ENCODE measurements around the gene SFT2D3. TPM values are rescaled to one million over a fixed set of nuclear protein-coding genes. Genes with fewer than 3 reads are reported as not detected.

Gene SFT2D3
- total RNA-seq, 1 donor from 2014 or later: 6.4 TPM

DNA sequence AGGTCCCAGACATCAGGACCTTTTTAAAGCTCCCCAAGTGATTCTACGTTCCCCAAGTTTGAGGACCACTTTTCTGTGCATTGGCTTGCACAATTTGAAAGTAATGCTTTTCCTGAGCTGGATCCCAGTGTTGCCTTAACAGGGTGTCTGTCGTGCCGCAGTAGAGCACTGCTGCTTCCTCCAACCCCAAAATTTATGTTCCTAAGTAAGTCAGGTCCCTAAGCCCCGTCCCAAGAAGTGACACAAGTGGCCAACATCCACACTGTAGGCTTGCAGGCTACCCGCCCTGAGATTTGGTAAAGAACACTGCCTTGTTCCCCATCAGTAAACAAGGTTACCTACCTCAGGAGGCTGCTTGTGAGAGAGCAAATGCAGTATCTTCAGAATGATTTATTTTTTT lies 2.0 kb downstream of the SFT2D3 start:
- peaks cover 19% of the 10 kb centered on the region for H3K4me1 Mint-ChIP-seq (ENCODE audit: low read depth, unreplicated experiment)

DNA sequence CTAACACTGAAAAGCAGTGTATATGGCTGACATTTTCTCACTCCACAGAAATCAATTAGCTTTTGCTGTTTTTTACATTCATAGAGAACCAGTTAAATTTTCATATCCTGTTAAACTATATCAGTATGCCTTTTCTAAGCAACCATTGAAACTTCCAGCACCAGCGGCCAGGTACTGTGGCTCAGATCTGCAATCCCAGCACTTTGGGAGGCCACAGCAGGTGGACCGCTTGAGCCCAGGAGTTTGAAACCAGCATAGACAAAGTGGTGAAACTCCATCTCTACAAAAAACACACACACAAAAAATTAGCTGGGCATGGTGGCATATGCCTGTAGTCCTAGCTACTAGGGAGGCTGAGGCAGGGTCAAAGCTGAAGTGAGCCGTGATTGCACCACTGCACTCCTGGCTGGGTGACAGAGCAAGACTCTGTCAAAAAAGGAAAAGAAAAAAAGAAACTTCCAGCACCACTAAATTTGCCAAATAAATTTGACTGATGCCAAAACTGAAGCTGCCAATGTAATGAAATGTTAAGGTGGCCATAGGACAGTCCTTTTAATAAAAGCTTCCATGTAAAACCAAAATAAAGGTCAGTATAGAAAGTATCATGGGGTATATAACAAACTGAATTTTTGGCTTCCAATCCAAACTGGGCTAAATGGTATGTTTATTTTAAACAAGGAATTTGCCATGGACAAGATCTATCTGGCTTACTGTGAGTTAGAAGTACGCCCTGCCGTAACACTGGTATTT lies 3.5 kb downstream of the SFT2D3 start:
- Mint-ChIP-seq H3K9me3 (ENCODE audit: unreplicated experiment) (peaks cover 17% of the 10 kb centered on the region), H3K4me1 (ENCODE audit: low read depth, unreplicated experiment) (peaks cover 19% of the 10 kb centered on the region), H3K4me3 (ENCODE audit: unreplicated experiment) (no peak overlapping the region), H3K27ac (ENCODE audit: unreplicated experiment) (no peak overlapping the region), H3K36me3 (ENCODE audit: unreplicated experiment) (no peaks in the 10 kb centered on the region), H3K27me3 (ENCODE audit: unreplicated experiment) (peaks cover 4% of the 10 kb centered on the region)
- no peak for DNase-seq
- TF ChIP-seq, protein P1, sequence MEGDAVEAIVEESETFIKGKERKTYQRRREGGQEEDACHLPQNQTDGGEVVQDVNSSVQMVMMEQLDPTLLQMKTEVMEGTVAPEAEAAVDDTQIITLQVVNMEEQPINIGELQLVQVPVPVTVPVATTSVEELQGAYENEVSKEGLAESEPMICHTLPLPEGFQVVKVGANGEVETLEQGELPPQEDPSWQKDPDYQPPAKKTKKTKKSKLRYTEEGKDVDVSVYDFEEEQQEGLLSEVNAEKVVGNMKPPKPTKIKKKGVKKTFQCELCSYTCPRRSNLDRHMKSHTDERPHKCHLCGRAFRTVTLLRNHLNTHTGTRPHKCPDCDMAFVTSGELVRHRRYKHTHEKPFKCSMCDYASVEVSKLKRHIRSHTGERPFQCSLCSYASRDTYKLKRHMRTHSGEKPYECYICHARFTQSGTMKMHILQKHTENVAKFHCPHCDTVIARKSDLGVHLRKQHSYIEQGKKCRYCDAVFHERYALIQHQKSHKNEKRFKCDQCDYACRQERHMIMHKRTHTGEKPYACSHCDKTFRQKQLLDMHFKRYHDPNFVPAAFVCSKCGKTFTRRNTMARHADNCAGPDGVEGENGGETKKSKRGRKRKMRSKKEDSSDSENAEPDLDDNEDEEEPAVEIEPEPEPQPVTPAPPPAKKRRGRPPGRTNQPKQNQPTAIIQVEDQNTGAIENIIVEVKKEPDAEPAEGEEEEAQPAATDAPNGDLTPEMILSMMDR (IDR thresholded peaks at IDR 0.05; ENCODE audit: partially characterized antibody, unreplicated experiment): no peak

More for the DNA sequence above, 2.0 kb downstream of the SFT2D3 start:
- no peaks in the 10 kb centered on the region for H3K36me3 Mint-ChIP-seq (ENCODE audit: unreplicated experiment)
- DNase-seq: no peak
- peak overlapping the region; percentile 52 for H3K4me3 Mint-ChIP-seq (ENCODE audit: unreplicated experiment)
- TF ChIP-seq, protein P1 (IDR thresholded peaks at IDR 0.05; ENCODE audit: partially characterized antibody, unreplicated experiment): no peak
- H3K27me3 Mint-ChIP-seq (ENCODE audit: unreplicated experiment): peaks cover 4% of the 10 kb centered on the region
- peaks cover 18% of the 10 kb centered on the region for H3K9me3 Mint-ChIP-seq (ENCODE audit: unreplicated experiment)
- no peak overlapping the region for H3K27ac Mint-ChIP-seq (ENCODE audit: unreplicated experiment)

DNA sequence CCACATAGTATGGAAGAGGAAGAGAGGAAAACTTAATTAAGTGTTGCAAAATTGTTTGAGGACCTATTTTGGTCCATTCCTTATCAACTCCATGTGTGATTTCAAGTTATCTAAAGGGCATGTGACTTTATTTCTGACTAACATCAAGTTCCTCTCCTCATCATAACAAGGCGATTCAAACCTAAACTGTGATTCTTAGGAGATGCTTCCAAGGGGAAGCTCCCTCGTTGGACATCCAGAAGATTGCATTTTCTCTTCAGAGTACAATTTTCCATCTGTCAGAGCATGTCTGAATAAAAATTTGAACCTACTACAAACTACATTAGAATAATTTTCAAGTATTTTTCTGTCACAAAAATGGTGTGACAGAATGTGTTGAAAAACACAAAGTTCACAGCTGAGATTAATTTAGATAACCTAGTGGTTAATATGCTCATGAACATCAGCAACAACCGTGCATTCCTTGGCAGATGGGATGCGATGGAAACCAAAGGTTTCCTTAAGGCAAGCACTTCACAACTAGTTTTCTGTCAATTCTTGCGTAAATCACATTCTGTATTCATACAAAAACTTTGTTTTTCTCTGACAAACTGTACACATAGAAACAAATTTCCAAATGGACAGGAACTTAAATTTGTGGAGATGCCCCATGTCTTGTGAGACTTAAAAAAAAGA lies 4.2 kb downstream of the SFT2D3 start:
- H3K4me1 Mint-ChIP-seq (ENCODE audit: low read depth, unreplicated experiment): peaks cover 14% of the 10 kb centered on the region
- DNase-seq: no peak
- peaks cover 12% of the 10 kb centered on the region for H3K9me3 Mint-ChIP-seq (ENCODE audit: unreplicated experiment)
- H3K27me3 Mint-ChIP-seq (ENCODE audit: unreplicated experiment): peaks cover 1% of the 10 kb centered on the region
- TF ChIP-seq, protein P1 (IDR thresholded peaks at IDR 0.05; ENCODE audit: partially characterized antibody, unreplicated experiment): no peak
- H3K36me3 Mint-ChIP-seq (ENCODE audit: unreplicated experiment): no peaks in the 10 kb centered on the region
- no peak overlapping the region for H3K27ac Mint-ChIP-seq (ENCODE audit: unreplicated experiment)
- no peak overlapping the region for H3K4me3 Mint-ChIP-seq (ENCODE audit: unreplicated experiment)

DNA sequence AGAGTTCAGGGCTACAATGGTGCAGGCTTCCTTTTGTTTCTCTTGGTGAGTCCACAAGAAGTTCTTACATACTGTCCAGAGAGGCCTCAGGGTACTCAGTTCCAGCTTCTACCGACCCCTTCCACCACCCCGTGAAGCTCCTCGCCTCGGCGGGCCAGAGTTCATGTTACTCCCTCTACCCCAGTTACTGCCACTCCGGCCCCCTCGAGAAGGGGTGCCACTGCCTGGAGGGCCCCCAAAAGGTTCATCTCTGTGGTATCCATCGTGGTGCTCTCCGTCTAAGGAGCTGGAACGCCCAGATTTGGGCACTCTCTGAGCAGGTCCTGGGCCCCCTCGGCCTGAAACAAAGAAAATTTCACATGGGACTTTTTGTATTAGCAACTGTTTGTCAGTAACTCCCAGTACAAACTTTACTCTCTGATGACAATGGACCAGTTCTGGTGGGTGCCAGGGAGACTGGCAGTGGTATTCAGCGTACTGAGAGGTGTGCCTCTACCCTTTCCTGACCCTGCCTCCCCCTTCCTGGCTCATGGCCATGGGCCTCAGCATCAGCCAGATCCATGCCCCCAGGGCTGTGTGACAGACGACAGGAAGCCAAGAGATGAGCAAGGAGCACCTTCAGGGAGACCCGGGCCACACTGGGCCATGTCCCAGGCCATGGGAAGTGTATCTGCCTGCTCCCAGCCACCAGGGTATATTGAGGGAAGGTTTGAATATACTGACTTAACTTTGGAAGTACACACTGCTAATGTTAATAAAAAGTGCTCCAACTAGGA lies 5.1 kb downstream of the SFT2D3 start:
- DNase-seq: no peak
- no peaks in the 10 kb centered on the region for H3K36me3 Mint-ChIP-seq (ENCODE audit: unreplicated experiment)
- TF ChIP-seq, protein P1 (IDR thresholded peaks at IDR 0.05; ENCODE audit: partially characterized antibody, unreplicated experiment): no peak
- peaks cover 5% of the 10 kb centered on the region for H3K9me3 Mint-ChIP-seq (ENCODE audit: unreplicated experiment)
- no peak overlapping the region for H3K27ac Mint-ChIP-seq (ENCODE audit: unreplicated experiment)
- H3K4me1 Mint-ChIP-seq (ENCODE audit: low read depth, unreplicated experiment): peaks cover 12% of the 10 kb centered on the region
- H3K4me3 Mint-ChIP-seq (ENCODE audit: unreplicated experiment): no peak overlapping the region
- no peaks in the 10 kb centered on the region for H3K27me3 Mint-ChIP-seq (ENCODE audit: unreplicated experiment)
